Upper lobe of right lung (tissue), 1 donor: ENCODE data around the gene FAM20A. TPM values are rescaled to one million over a fixed set of nuclear protein-coding genes. Genes with fewer than 3 reads are reported as not detected.

ENCODE experiments used
- ATAC-seq: fragments of 200-7000 bp; cut with Tn5 transposase; one replicate; pipeline ENCODE4 v1.9.1; 2020; ENCODE audit warnings: mild to moderate bottlenecking, moderate library complexity
- DNase-seq: peaks from one replicate; pipeline ENCODE4 v3.0.0-alpha.2; 2020
- H3K27ac ChIP-seq: fragments of 200-600 bp; one replicate; pipeline ENCODE4 v1.8.0; 2022
- H3K27me3 ChIP-seq: fragments of 200-600 bp; one replicate; pipeline ENCODE4 v1.8.0; 2022; ENCODE audit warnings: mild to moderate bottlenecking
- H3K36me3 ChIP-seq: fragments of 200-600 bp; one replicate; pipeline ENCODE4 v1.8.0; 2022
- H3K4me1 ChIP-seq: fragments of 200-600 bp; one replicate; pipeline ENCODE4 v1.8.0; 2022
- H3K4me3 ChIP-seq: fragments of 200-600 bp; one replicate; pipeline ENCODE4 v1.8.0; 2022; ENCODE audit warnings: mild to moderate bottlenecking
- H3K9me3 ChIP-seq: fragments of 200-600 bp; one replicate; pipeline ENCODE4 v1.8.0; 2022
- CTCF ChIP-seq: fragments of 200-600 bp; IDR thresholded peaks from one replicate; pipeline ENCODE4 v1.8.0; 2022; ENCODE audit warnings: antibody characterized with exemption
- intact Hi-C: fragments of 100-400 bp; cut with DNase I; formaldehyde crosslinking; loops from one replicate; pipeline ENCODE4 v1.11.0; 2022
- total RNA-seq: library from RNA; stranded (reverse); fragmentation: NEBNext Ultra II Directional; extraction: Animal tissue kit (Norgen Biotek cat#: 25700); gene quantifications from one replicate; pipeline ENCODE4 v1.2.1, GENCODE V29; 2021
- donor health status: DM: no; HTN: yes; CAD: no; lungs with severe emphysema.

Gene FAM20A
- total RNA-seq, 1 donor from 2014 or later, result 43.3 TPM

- Histone ChIP-seq H3K9me3 (no peaks in the 10 kb centered on the region), H3K27ac (no peak overlapping the region), H3K4me1 (peaks cover 33% of the 10 kb centered on the region), H3K36me3 (no peaks in the 10 kb centered on the region), H3K27me3 (peaks cover 4% of the 10 kb centered on the region), H3K4me3 (no peak overlapping the region)
- no peak for DNase-seq
- intact Hi-C loops, result no loop called here
- ATAC-seq, result no peak
- no peak for TF ChIP-seq CTCF
Observed at GRCh38 chr17:68592682-68593641, 8.2 kb downstream of the FAM20A start.

GRCh38 chr17:68592009-68592408 lies 9.2 kb downstream of the FAM20A start:
- no peaks in the 10 kb centered on the region for H3K9me3 ChIP-seq
- intact Hi-C loops, result no loop called here
- ATAC-seq (no peak), DNase-seq (no peak)
- H3K27ac ChIP-seq, result no peak overlapping the region
- H3K27me3 ChIP-seq, result peaks cover 4% of the 10 kb centered on the region
- TF ChIP-seq CTCF, result no peak
- H3K4me1 ChIP-seq, result peaks cover 28% of the 10 kb centered on the region
- no peaks in the 10 kb centered on the region for H3K36me3 ChIP-seq
- no peak overlapping the region for H3K4me3 ChIP-seq

GRCh38 chr17:68591583-68591982 lies 9.6 kb downstream of the FAM20A start:
- no peak overlapping the region for H3K4me3 ChIP-seq
- DNase-seq (no peak), ATAC-seq (no peak)
- no peaks in the 10 kb centered on the region for H3K9me3 ChIP-seq
- H3K4me1 ChIP-seq, result peaks cover 25% of the 10 kb centered on the region
- intact Hi-C loops, result no loop called here
- TF ChIP-seq CTCF, result no peak
- H3K36me3 ChIP-seq, result no peaks in the 10 kb centered on the region
- H3K27me3 ChIP-seq, result peaks cover 4% of the 10 kb centered on the region
- no peak overlapping the region for H3K27ac ChIP-seq

- no peak for ATAC-seq
Observed at GRCh38 chr17:68589086-68589485, 12.1 kb downstream of the FAM20A start.

GRCh38 chr17:68588362-68588761 lies 12.8 kb downstream of the FAM20A start:
- no peaks in the 10 kb centered on the region for H3K9me3 ChIP-seq
- H3K36me3 ChIP-seq, result no peaks in the 10 kb centered on the region
- peaks cover 4% of the 10 kb centered on the region for H3K27me3 ChIP-seq
- peaks cover 7% of the 10 kb centered on the region for H3K4me1 ChIP-seq
- TF ChIP-seq CTCF, result no peak
- intact Hi-C loops, result no loop called here
- DNase-seq (no peak), ATAC-seq (no peak)
- no peak overlapping the region for H3K27ac ChIP-seq
- H3K4me3 ChIP-seq, result no peak overlapping the region

More at GRCh38 chr17:68589086-68589485, 12.1 kb downstream of the FAM20A start:
- intact Hi-C loops, result no loop called here
- H3K4me3 ChIP-seq, result no peak overlapping the region
- H3K36me3 ChIP-seq, result no peaks in the 10 kb centered on the region
- no peaks in the 10 kb centered on the region for H3K9me3 ChIP-seq
- no peak for DNase-seq
- peaks cover 14% of the 10 kb centered on the region for H3K4me1 ChIP-seq
- no peak overlapping the region for H3K27ac ChIP-seq
- TF ChIP-seq CTCF, result no peak
- H3K27me3 ChIP-seq, result peaks cover 4% of the 10 kb centered on the region
